ENCODE measurements around the gene FAM47E. TPM values are rescaled to one million over a fixed set of nuclear protein-coding genes. Genes with fewer than 3 reads are reported as not detected.
"Not testable (repeated sequence)": the region's sequence is repeated elsewhere in the genome, so short reads cannot be mapped to it uniquely, and the experiment has no call there.

Gene FAM47E
- total RNA-seq, 1 experiment from 2014 or later: 0.72 TPM

DNA sequence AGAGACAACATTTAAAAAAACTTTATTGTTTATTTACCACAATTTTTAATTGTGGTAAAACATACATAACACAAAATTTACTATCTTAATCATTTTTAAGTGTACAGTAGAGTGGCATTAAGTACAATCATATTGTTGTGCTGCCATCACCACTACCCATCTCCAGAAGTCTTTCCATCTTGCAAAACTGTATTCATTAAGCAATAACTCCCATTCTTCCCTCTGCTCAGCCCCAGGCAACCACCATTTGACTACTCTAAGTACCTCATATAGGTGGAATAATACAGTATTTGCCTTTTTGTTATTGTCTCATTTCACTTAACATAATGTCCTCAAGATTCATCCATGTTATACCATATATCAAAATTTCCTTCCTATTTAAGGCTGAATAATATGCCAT is 12.8 kb upstream of the FAM47E start:
- ATAC-seq (no peak), DNase-seq (ENCODE audit: low read depth, low spot score) (no peak)
- intact Hi-C loops (cut with micrococcal nuclease; ENCODE audit: unreplicated experiment): no loop called here
- H3K4me3 ChIP-seq (ENCODE audit: low read depth in 2 of 2, low read length in 2 of 2): no peak overlapping the region
- no TSS peak for BruUV-seq (replicated peaks)
- no peaks in the 10 kb centered on the region; the same call in 1 of the 2 replicates for H3K36me3 ChIP-seq (ENCODE audit: control insufficient read depth, insufficient read depth, low read length)
- in situ Hi-C loops (cut with HindIII; ENCODE audit: low pct_unique_long_range_greater_than_20kb, low sequenced_read_pairs): no loop called here
- ChIA-PET POLR2A (no interaction called here), CTCF (no interaction called here)
- no peaks in the 10 kb centered on the region; the same call in 1 of the 2 replicates for H3K4me1 ChIP-seq (ENCODE audit: control insufficient read depth, insufficient read depth, low read length)
- peaks cover 5% of the 10 kb centered on the region; the same call in 1 of the 2 replicates for H3K9me3 ChIP-seq (ENCODE audit: control insufficient read depth, insufficient read depth, low read depth, low read length)
- TF ChIP-seq, protein P1, sequence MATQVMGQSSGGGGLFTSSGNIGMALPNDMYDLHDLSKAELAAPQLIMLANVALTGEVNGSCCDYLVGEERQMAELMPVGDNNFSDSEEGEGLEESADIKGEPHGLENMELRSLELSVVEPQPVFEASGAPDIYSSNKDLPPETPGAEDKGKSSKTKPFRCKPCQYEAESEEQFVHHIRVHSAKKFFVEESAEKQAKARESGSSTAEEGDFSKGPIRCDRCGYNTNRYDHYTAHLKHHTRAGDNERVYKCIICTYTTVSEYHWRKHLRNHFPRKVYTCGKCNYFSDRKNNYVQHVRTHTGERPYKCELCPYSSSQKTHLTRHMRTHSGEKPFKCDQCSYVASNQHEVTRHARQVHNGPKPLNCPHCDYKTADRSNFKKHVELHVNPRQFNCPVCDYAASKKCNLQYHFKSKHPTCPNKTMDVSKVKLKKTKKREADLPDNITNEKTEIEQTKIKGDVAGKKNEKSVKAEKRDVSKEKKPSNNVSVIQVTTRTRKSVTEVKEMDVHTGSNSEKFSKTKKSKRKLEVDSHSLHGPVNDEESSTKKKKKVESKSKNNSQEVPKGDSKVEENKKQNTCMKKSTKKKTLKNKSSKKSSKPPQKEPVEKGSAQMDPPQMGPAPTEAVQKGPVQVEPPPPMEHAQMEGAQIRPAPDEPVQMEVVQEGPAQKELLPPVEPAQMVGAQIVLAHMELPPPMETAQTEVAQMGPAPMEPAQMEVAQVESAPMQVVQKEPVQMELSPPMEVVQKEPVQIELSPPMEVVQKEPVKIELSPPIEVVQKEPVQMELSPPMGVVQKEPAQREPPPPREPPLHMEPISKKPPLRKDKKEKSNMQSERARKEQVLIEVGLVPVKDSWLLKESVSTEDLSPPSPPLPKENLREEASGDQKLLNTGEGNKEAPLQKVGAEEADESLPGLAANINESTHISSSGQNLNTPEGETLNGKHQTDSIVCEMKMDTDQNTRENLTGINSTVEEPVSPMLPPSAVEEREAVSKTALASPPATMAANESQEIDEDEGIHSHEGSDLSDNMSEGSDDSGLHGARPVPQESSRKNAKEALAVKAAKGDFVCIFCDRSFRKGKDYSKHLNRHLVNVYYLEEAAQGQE (IDR thresholded peaks at IDR 0.05; ENCODE audit: insufficient read depth in 1 of 2, low read depth in 2 of 2, low read length in 1 of 2): no peak
- TF ChIP-seq POLR2AphosphoS5 (IDR thresholded peaks at IDR 0.05; ENCODE audit: low read depth, low read length): no peak
- TF ChIP-seq, protein P2, sequence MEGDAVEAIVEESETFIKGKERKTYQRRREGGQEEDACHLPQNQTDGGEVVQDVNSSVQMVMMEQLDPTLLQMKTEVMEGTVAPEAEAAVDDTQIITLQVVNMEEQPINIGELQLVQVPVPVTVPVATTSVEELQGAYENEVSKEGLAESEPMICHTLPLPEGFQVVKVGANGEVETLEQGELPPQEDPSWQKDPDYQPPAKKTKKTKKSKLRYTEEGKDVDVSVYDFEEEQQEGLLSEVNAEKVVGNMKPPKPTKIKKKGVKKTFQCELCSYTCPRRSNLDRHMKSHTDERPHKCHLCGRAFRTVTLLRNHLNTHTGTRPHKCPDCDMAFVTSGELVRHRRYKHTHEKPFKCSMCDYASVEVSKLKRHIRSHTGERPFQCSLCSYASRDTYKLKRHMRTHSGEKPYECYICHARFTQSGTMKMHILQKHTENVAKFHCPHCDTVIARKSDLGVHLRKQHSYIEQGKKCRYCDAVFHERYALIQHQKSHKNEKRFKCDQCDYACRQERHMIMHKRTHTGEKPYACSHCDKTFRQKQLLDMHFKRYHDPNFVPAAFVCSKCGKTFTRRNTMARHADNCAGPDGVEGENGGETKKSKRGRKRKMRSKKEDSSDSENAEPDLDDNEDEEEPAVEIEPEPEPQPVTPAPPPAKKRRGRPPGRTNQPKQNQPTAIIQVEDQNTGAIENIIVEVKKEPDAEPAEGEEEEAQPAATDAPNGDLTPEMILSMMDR (IDR thresholded peaks at IDR 0.05): no peak
- no peak for TF ChIP-seq TCF7L2 (IDR thresholded peaks at IDR 0.05; ENCODE audit: low read depth, low read length)
- TF ChIP-seq SIN3A (IDR thresholded peaks at IDR 0.05; ENCODE audit: borderline replicate concordance, insufficient read depth, low read depth, low read length): no peak
- no peaks in the 10 kb centered on the region for H3K27me3 ChIP-seq (ENCODE audit: control insufficient read depth, insufficient read depth, low read length)
- no peak overlapping the region for H3K27ac ChIP-seq (ENCODE audit: low read length)

- no peak overlapping the region for H3K27ac ChIP-seq (ENCODE audit: low read length)
- ATAC-seq (no peak), DNase-seq (ENCODE audit: low read depth, low spot score) (no peak)
- no TSS peak for BruUV-seq (replicated peaks)
- ChIA-PET CTCF (no interaction called here), POLR2A (no interaction called here)
- H3K27me3 ChIP-seq (ENCODE audit: control insufficient read depth, insufficient read depth, low read length): no peaks in the 10 kb centered on the region
- H3K4me3 ChIP-seq (ENCODE audit: low read depth in 2 of 2, low read length in 2 of 2): no peak overlapping the region
- H3K4me1 ChIP-seq (ENCODE audit: control insufficient read depth, insufficient read depth, low read length): no peaks in the 10 kb centered on the region; the same call in 1 of the 2 replicates
- no peaks in the 10 kb centered on the region for H3K36me3 ChIP-seq (ENCODE audit: control insufficient read depth, insufficient read depth, low read length)
- in situ Hi-C loops (cut with HindIII; ENCODE audit: low pct_unique_long_range_greater_than_20kb, low sequenced_read_pairs) (no loop called here), intact Hi-C loops (cut with micrococcal nuclease; ENCODE audit: unreplicated experiment) (no loop called here)
- TF ChIP-seq, protein P1 (IDR thresholded peaks at IDR 0.05; ENCODE audit: insufficient read depth in 1 of 2, low read depth in 2 of 2, low read length in 1 of 2): no peak
- no peak for TF ChIP-seq TCF7L2 (IDR thresholded peaks at IDR 0.05; ENCODE audit: low read depth, low read length)
- TF ChIP-seq, protein P2 (IDR thresholded peaks at IDR 0.05): no peak
- peaks cover 5% of the 10 kb centered on the region; the same call in 1 of the 2 replicates for H3K9me3 ChIP-seq (ENCODE audit: control insufficient read depth, insufficient read depth, low read depth, low read length)
These were observed 11.3 kb upstream of the FAM47E start for GRCh38 chr4:76240236-76240635.

GRCh38 chr4:76243877-76244276 is 7.6 kb upstream of the FAM47E start:
- H3K4me1 ChIP-seq (ENCODE audit: control insufficient read depth, insufficient read depth, low read length); POLR2A ChIA-PET; BruUV-seq (replicated peaks); H3K27ac ChIP-seq (ENCODE audit: low read length); H3K27me3 ChIP-seq (ENCODE audit: control insufficient read depth, insufficient read depth, low read length); H3K9me3 ChIP-seq (ENCODE audit: control insufficient read depth, insufficient read depth, low read depth, low read length); H3K36me3 ChIP-seq (ENCODE audit: control insufficient read depth, insufficient read depth, low read length); H3K4me3 ChIP-seq (ENCODE audit: low read depth in 2 of 2, low read length in 2 of 2); intact Hi-C loops (cut with micrococcal nuclease; ENCODE audit: unreplicated experiment); ATAC-seq; in situ Hi-C loops (cut with HindIII; ENCODE audit: low pct_unique_long_range_greater_than_20kb, low sequenced_read_pairs); DNase-seq (ENCODE audit: low read depth, low spot score); CTCF ChIA-PET: not testable (repeated sequence)

Data from Panc1 (cell line).